ENCODE measurements around the gene CATSPERZ. TPM values are rescaled to one million over a fixed set of nuclear protein-coding genes. Genes with fewer than 3 reads are reported as not detected.

The CATSPERZ gene
- total RNA-seq, 2 donors from 2014 or later: 0.56 TPM; not detected in 1

DNA sequence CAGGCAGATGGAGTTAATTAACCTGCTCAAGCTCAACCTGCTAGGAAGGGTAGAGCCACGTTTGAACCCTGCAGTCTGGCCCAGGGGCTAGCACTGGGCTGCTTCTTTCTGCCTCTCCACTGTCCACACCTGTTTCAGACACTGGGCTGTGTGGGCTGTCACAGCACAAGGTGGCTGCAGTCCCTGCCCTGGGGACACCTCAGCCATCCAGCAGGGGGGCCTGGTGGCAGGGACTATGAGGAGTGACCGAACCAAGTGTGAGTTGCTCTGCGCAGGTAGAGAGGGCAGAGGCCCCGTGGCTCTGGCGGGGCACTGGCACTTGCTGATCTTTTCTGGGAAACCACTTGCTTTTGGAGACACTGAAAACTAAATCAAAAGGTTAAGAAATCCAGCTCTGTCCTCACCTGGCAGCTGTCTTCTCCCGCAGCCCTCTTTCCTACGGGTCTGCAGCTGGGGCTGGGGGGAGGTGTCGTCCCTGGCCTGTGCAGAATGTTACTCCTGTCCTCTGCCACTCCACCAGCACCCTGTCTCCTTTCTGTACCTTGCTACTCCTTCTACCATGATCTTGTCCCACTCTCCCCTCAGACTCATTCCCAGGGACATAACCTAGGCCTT, 21.5 kb upstream of the CATSPERZ start:
- Histone ChIP-seq H3K9ac (ENCODE audit: low read depth in 2 of 2, low read length in 2 of 2) (no peak overlapping the region), H3K4me1 (peaks cover 10% of the 10 kb centered on the region), H3K9me3 (no peaks in the 10 kb centered on the region), H3K27ac (no peak overlapping the region), H3K4me3 (no peak overlapping the region), H3K27me3 (no peaks in the 10 kb centered on the region), H3K36me3 (no peaks in the 10 kb centered on the region)
- DNase-seq: no peak
- intact Hi-C loops (cut with DNase I): no loop called here
- TF ChIP-seq, protein P1, sequence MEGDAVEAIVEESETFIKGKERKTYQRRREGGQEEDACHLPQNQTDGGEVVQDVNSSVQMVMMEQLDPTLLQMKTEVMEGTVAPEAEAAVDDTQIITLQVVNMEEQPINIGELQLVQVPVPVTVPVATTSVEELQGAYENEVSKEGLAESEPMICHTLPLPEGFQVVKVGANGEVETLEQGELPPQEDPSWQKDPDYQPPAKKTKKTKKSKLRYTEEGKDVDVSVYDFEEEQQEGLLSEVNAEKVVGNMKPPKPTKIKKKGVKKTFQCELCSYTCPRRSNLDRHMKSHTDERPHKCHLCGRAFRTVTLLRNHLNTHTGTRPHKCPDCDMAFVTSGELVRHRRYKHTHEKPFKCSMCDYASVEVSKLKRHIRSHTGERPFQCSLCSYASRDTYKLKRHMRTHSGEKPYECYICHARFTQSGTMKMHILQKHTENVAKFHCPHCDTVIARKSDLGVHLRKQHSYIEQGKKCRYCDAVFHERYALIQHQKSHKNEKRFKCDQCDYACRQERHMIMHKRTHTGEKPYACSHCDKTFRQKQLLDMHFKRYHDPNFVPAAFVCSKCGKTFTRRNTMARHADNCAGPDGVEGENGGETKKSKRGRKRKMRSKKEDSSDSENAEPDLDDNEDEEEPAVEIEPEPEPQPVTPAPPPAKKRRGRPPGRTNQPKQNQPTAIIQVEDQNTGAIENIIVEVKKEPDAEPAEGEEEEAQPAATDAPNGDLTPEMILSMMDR (IDR thresholded peaks at IDR 0.05): no peak

DNA sequence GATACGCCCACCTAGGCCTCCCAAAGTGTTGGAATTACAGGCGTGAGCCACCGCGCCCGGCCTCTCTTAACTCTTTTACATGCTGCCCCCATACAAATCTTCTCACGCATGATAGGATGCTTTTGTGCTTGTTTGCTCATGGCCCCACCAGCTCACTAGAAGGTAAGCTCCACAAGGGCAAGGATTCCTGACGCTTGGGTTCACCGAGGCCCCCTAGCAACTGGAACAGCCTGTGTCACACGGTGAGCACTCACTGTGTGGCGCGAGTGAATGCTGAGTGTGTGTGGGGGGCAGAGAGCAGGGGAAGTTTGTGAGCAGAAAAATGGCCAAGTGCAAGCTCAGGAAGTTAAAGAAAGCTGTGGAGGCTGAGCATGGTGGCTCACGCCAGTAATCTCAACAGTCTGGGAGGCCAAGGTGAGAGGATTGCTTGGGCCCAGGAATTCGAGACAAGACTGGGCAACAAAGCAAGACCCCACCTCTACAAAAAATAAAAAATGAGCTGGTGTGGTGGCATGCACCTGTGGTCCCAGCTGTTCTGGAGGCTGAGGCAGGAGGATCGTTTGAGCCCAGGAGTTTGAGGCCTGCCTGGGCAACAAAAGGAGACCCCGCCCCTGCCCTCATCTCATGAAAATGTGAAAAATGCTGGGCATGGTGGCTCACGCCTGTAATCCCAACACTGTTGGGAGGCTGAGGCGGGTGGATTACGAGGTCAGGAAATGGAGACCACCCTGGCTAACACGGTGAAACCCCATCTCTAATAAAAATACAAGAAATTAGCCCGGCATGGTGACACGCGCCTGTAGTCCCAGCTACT, 18.0 kb upstream of the CATSPERZ start:
- no peak for DNase-seq
- intact Hi-C loops (cut with DNase I): no loop called here
- H3K27ac ChIP-seq: no peak overlapping the region

DNA sequence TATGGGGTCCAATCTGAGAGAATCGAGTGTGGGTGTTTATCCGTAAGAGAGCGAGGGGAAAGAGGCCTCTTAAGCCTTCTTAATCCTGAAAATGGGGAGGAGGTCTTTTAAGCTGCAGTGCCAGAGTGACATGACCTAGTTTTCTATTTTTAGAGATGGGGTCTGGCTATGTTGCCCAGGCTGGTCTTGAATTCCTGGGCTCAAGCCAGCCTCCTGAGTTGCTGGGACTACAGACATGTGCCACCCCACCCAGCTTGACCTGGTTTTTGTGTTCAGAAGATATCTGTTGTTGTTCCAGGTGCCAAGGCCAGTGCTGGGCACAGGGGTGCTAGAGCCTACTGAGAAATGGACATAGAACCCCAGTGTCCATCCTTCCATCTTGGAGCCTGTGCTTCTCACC, 17.1 kb upstream of the CATSPERZ start:
- Histone ChIP-seq H3K9ac (ENCODE audit: low read depth in 2 of 2, low read length in 2 of 2) (peak overlapping the region; percentile 17 to 73), H3K9me3 (no peaks in the 10 kb centered on the region), H3K27ac (peak overlapping the region; percentile 17), H3K4me3 (no peak overlapping the region), H3K4me1 (peaks cover 11% of the 10 kb centered on the region), H3K36me3 (no peaks in the 10 kb centered on the region), H3K27me3 (no peaks in the 10 kb centered on the region)
- intact Hi-C loops (cut with DNase I): no loop called here
- TF ChIP-seq, protein P1 (IDR thresholded peaks at IDR 0.05): no peak
- DNase-seq: no peak

More for the DNA sequence above, 18.0 kb upstream of the CATSPERZ start:
- peak overlapping the region in 1 of 2 donors; percentile 26 for H3K9ac ChIP-seq (ENCODE audit: low read depth in 2 of 2, low read length in 2 of 2)
- H3K27me3 ChIP-seq: no peaks in the 10 kb centered on the region
- no peaks in the 10 kb centered on the region for H3K9me3 ChIP-seq
- H3K4me3 ChIP-seq: no peak overlapping the region
- no peaks in the 10 kb centered on the region for H3K36me3 ChIP-seq
- peaks cover 11% of the 10 kb centered on the region for H3K4me1 ChIP-seq
- TF ChIP-seq, protein P1 (IDR thresholded peaks at IDR 0.05): no peak

DNA sequence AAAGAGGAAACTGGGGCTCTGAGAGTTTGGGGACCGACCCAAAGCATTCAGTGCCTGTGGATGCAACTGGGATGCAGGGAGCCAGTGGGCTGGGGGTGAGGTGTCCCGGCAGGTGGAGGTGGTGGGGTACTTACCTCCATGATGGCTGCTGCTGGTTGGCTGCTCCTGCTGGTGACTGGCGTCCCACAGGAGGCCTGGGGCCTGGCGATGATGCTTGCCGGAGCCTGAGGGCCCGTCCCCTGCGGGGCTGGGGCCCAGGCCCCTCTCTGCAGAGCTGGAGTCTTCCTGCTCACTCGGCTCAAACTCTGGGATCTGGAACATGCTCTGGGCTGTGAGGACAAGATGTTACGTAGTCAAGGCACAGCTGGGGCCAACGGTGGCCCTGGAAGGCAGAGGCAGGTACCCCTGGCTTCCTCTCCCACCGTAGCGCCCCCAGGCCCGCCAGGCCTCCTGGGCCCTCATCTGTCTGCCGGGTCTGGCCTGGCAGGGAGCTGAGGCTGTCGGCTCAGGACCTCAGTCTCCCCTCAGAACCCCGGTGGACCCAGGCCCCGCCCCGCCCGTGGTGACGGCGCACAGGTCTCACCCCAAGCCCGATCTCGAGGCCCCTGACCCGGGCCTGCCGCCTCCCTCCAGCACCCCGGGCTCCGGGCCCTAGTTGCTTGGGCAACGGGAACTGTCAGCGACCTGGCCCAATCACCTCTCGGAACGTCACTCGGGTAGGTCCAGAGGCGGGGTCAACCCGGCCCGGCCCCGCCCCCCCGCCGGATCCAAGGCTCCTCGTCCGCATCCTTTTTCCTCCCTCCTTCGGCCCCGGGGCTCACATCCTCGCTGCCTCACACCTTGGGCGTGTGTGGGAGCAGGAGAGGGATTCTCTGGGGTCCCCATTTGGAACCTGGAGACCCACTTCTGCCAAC, 15.9 kb upstream of the CATSPERZ start, which contains the start of gene BAD:
Gene BAD, minus strand, starts transcription at position 618 of the 914 bp plus-strand sequence. Its CDS starts 297 bp downstream, at position 321.
- TF ChIP-seq, protein P1 (IDR thresholded peaks at IDR 0.05): no peak
- H3K27me3 ChIP-seq: no peaks in the 10 kb centered on the region
- intact Hi-C loops (cut with DNase I): no loop called here
- DNase-seq: peak; percentile 97
- H3K9ac ChIP-seq (ENCODE audit: low read depth in 2 of 2, low read length in 2 of 2): peak within 1 kb of the TSS; percentile 88 to 94
- H3K36me3 ChIP-seq: no peaks in the 10 kb centered on the region
- H3K4me3 ChIP-seq: peak within 1 kb of the TSS; percentile 77
- no peaks in the 10 kb centered on the region for H3K9me3 ChIP-seq
- peaks cover 11% of the 10 kb centered on the region for H3K4me1 ChIP-seq
- peak within 1 kb of the TSS; percentile 96 for H3K27ac ChIP-seq
